ENCODE measurements around the gene PDZD2.

The PDZD2 gene

GRCh38 chr5:31692561-31693221 is 53.8 kb downstream of the PDZD2 start:
- Histone ChIP-seq H3K27ac (ENCODE audit: low read length) (no peak overlapping the region), H3K4me1 (ENCODE audit: control insufficient read depth in 1 of 2, insufficient read depth in 2 of 2, low read length in 2 of 2) (no peaks in the 10 kb centered on the region), H3K27me3 (ENCODE audit: low read depth, low read length) (no peaks in the 10 kb centered on the region), H3K4me3 (ENCODE audit: low read depth in 1 of 2, low read length in 2 of 2) (no peak overlapping the region), H3K9me3 (ENCODE audit: control insufficient read depth in 1 of 2, low read length in 2 of 2) (no peaks in the 10 kb centered on the region), H3K36me3 (ENCODE audit: control insufficient read depth in 1 of 2, insufficient read depth in 2 of 2, low read length in 2 of 2) (no peaks in the 10 kb centered on the region)

- no peaks in the 10 kb centered on the region for H3K27me3 ChIP-seq (ENCODE audit: low read depth, low read length)
- no peaks in the 10 kb centered on the region for H3K36me3 ChIP-seq (ENCODE audit: control insufficient read depth in 1 of 2, insufficient read depth in 2 of 2, low read length in 2 of 2)
- no peaks in the 10 kb centered on the region for H3K4me1 ChIP-seq (ENCODE audit: control insufficient read depth in 1 of 2, insufficient read depth in 2 of 2, low read length in 2 of 2)
- no peaks in the 10 kb centered on the region for H3K9me3 ChIP-seq (ENCODE audit: control insufficient read depth in 1 of 2, low read length in 2 of 2)
- H3K4me3 ChIP-seq (ENCODE audit: low read depth in 1 of 2, low read length in 2 of 2) = no peak overlapping the region
- no peak overlapping the region for H3K27ac ChIP-seq (ENCODE audit: low read length)
Observed at GRCh38 chr5:31698673-31699072, 59.7 kb downstream of the PDZD2 start.

GRCh38 chr5:31701642-31702299 is 62.8 kb downstream of the PDZD2 start:
- Histone ChIP-seq H3K27me3 (ENCODE audit: low read depth, low read length) (no peaks in the 10 kb centered on the region), H3K9me3 (ENCODE audit: control insufficient read depth in 1 of 2, low read length in 2 of 2) (no peaks in the 10 kb centered on the region), H3K36me3 (ENCODE audit: control insufficient read depth in 1 of 2, insufficient read depth in 2 of 2, low read length in 2 of 2) (no peaks in the 10 kb centered on the region), H3K4me3 (ENCODE audit: low read depth in 1 of 2, low read length in 2 of 2) (no peak overlapping the region), H3K27ac (ENCODE audit: low read length) (no peak overlapping the region), H3K4me1 (ENCODE audit: control insufficient read depth in 1 of 2, insufficient read depth in 2 of 2, low read length in 2 of 2) (no peaks in the 10 kb centered on the region)

- Histone ChIP-seq H3K9me3 (ENCODE audit: control insufficient read depth in 1 of 2, low read length in 2 of 2) (no peaks in the 10 kb centered on the region), H3K4me1 (ENCODE audit: control insufficient read depth in 1 of 2, insufficient read depth in 2 of 2, low read length in 2 of 2) (no peaks in the 10 kb centered on the region), H3K36me3 (ENCODE audit: control insufficient read depth in 1 of 2, insufficient read depth in 2 of 2, low read length in 2 of 2) (no peaks in the 10 kb centered on the region), H3K27ac (ENCODE audit: low read length) (no peak overlapping the region), H3K27me3 (ENCODE audit: low read depth, low read length) (no peaks in the 10 kb centered on the region), H3K4me3 (ENCODE audit: low read depth in 1 of 2, low read length in 2 of 2) (no peak overlapping the region)
Observed at GRCh38 chr5:31702712-31703111, 63.8 kb downstream of the PDZD2 start.

- no peaks in the 10 kb centered on the region for H3K4me1 ChIP-seq (ENCODE audit: control insufficient read depth in 1 of 2, insufficient read depth in 2 of 2, low read length in 2 of 2)
- no peaks in the 10 kb centered on the region for H3K9me3 ChIP-seq (ENCODE audit: control insufficient read depth in 1 of 2, low read length in 2 of 2)
- no peaks in the 10 kb centered on the region for H3K27me3 ChIP-seq (ENCODE audit: low read depth, low read length)
- H3K36me3 ChIP-seq (ENCODE audit: control insufficient read depth in 1 of 2, insufficient read depth in 2 of 2, low read length in 2 of 2) = no peaks in the 10 kb centered on the region
- no peak overlapping the region for H3K4me3 ChIP-seq (ENCODE audit: low read depth in 1 of 2, low read length in 2 of 2)
- no peak overlapping the region for H3K27ac ChIP-seq (ENCODE audit: low read length)
Observed at GRCh38 chr5:31703757-31704156, 64.8 kb downstream of the PDZD2 start.

GRCh38 chr5:31706186-31706585 is 67.3 kb downstream of the PDZD2 start:
- Histone ChIP-seq H3K4me3 (ENCODE audit: low read depth in 1 of 2, low read length in 2 of 2) (no peak overlapping the region), H3K9me3 (ENCODE audit: control insufficient read depth in 1 of 2, low read length in 2 of 2) (no peaks in the 10 kb centered on the region), H3K4me1 (ENCODE audit: control insufficient read depth in 1 of 2, insufficient read depth in 2 of 2, low read length in 2 of 2) (no peaks in the 10 kb centered on the region), H3K27ac (ENCODE audit: low read length) (no peak overlapping the region), H3K36me3 (ENCODE audit: control insufficient read depth in 1 of 2, insufficient read depth in 2 of 2, low read length in 2 of 2) (no peaks in the 10 kb centered on the region), H3K27me3 (ENCODE audit: low read depth, low read length) (no peaks in the 10 kb centered on the region)

GRCh38 chr5:31707329-31707728 is 68.4 kb downstream of the PDZD2 start:
- Histone ChIP-seq H3K4me1 (ENCODE audit: control insufficient read depth in 1 of 2, insufficient read depth in 2 of 2, low read length in 2 of 2) (no peaks in the 10 kb centered on the region), H3K36me3 (ENCODE audit: control insufficient read depth in 1 of 2, insufficient read depth in 2 of 2, low read length in 2 of 2) (no peaks in the 10 kb centered on the region), H3K27ac (ENCODE audit: low read length) (no peak overlapping the region), H3K27me3 (ENCODE audit: low read depth, low read length) (no peaks in the 10 kb centered on the region), H3K4me3 (ENCODE audit: low read depth in 1 of 2, low read length in 2 of 2) (no peak overlapping the region), H3K9me3 (ENCODE audit: control insufficient read depth in 1 of 2, low read length in 2 of 2) (no peaks in the 10 kb centered on the region)

- Histone ChIP-seq H3K4me3 (ENCODE audit: low read depth in 1 of 2, low read length in 2 of 2) (no peak overlapping the region), H3K36me3 (ENCODE audit: control insufficient read depth in 1 of 2, insufficient read depth in 2 of 2, low read length in 2 of 2) (no peaks in the 10 kb centered on the region), H3K27me3 (ENCODE audit: low read depth, low read length) (no peaks in the 10 kb centered on the region), H3K9me3 (ENCODE audit: control insufficient read depth in 1 of 2, low read length in 2 of 2) (no peaks in the 10 kb centered on the region), H3K4me1 (ENCODE audit: control insufficient read depth in 1 of 2, insufficient read depth in 2 of 2, low read length in 2 of 2) (no peaks in the 10 kb centered on the region), H3K27ac (ENCODE audit: low read length) (no peak overlapping the region)
Observed at GRCh38 chr5:31708089-31708488, 69.2 kb downstream of the PDZD2 start.

- H3K4me3 ChIP-seq (ENCODE audit: low read depth in 1 of 2, low read length in 2 of 2) = no peak overlapping the region
- no peaks in the 10 kb centered on the region for H3K9me3 ChIP-seq (ENCODE audit: control insufficient read depth in 1 of 2, low read length in 2 of 2)
- H3K27me3 ChIP-seq (ENCODE audit: low read depth, low read length) = no peaks in the 10 kb centered on the region
- no peaks in the 10 kb centered on the region for H3K4me1 ChIP-seq (ENCODE audit: control insufficient read depth in 1 of 2, insufficient read depth in 2 of 2, low read length in 2 of 2)
- no peaks in the 10 kb centered on the region for H3K36me3 ChIP-seq (ENCODE audit: control insufficient read depth in 1 of 2, insufficient read depth in 2 of 2, low read length in 2 of 2)
- no peak overlapping the region for H3K27ac ChIP-seq (ENCODE audit: low read length)
Observed at GRCh38 chr5:31711363-31711762, 72.4 kb downstream of the PDZD2 start.

- Histone ChIP-seq H3K27me3 (ENCODE audit: low read depth, low read length) (no peaks in the 10 kb centered on the region), H3K4me3 (ENCODE audit: low read depth in 1 of 2, low read length in 2 of 2) (no peak overlapping the region), H3K27ac (ENCODE audit: low read length) (no peak overlapping the region)
Observed at GRCh38 chr5:31711935-31712592, 73.1 kb downstream of the PDZD2 start.

GRCh38 chr5:31717561-31717960 is 78.6 kb downstream of the PDZD2 start:
- no peaks in the 10 kb centered on the region for H3K36me3 ChIP-seq (ENCODE audit: control insufficient read depth in 1 of 2, insufficient read depth in 2 of 2, low read length in 2 of 2)
- H3K9me3 ChIP-seq (ENCODE audit: control insufficient read depth in 1 of 2, low read length in 2 of 2) = no peaks in the 10 kb centered on the region
- H3K27me3 ChIP-seq (ENCODE audit: low read depth, low read length) = no peaks in the 10 kb centered on the region
- H3K4me3 ChIP-seq (ENCODE audit: low read depth in 1 of 2, low read length in 2 of 2) = no peak overlapping the region
- no peak overlapping the region for H3K27ac ChIP-seq (ENCODE audit: low read length)
- no peaks in the 10 kb centered on the region for H3K4me1 ChIP-seq (ENCODE audit: control insufficient read depth in 1 of 2, insufficient read depth in 2 of 2, low read length in 2 of 2)

More at GRCh38 chr5:31711935-31712592, 73.1 kb downstream of the PDZD2 start:
- Histone ChIP-seq H3K36me3 (ENCODE audit: control insufficient read depth in 1 of 2, insufficient read depth in 2 of 2, low read length in 2 of 2) (no peaks in the 10 kb centered on the region), H3K9me3 (ENCODE audit: control insufficient read depth in 1 of 2, low read length in 2 of 2) (no peaks in the 10 kb centered on the region), H3K4me1 (ENCODE audit: control insufficient read depth in 1 of 2, insufficient read depth in 2 of 2, low read length in 2 of 2) (no peaks in the 10 kb centered on the region)

Measured in muscle layer of duodenum (tissue), 2 donors.